PC-3 (cell line): ENCODE measurements around the gene FOS.

Source experiments
- CTCF ChIP-seq: fragments of 300-600 bp; sonication (generic); conservative IDR thresholded peaks from 2 replicates; pipeline ENCODE4 v1.5.1; 2017; ENCODE audit warnings: antibody characterized with exemption, low read depth, mild to moderate bottlenecking, low read length
- EZH2 ChIP-seq: fragments of 300-600 bp; sonication (generic); IDR thresholded peaks from one replicate; pipeline ENCODE4 v1.6.1; 2017; ENCODE audit warnings: antibody characterized with exemption, mild to moderate bottlenecking, low read length; ENCODE audit not compliant: unreplicated experiment

GRCh38 chr14:75317148-75317547 is 38.5 kb downstream of the FOS start:
- TF ChIP-seq CTCF (no peak), EZH2 (no peak)
